EL (cell line): Measurements from ENCODE around the gene NOL12.
"Not testable (repeated sequence)": the region's sequence is repeated elsewhere in the genome, so short reads cannot be mapped to it uniquely, and the experiment has no call there.

Experiments used
- DNase-seq: peaks from one replicate; pipeline ENCODE4 v3.0.0-alpha.2; 2016

NOL12 gene

GRCh38 chr22:37686002-37686982 is at the start of gene NOL12:
NOL12 (plus strand) TSS chr22:37686343; CDS start chr22:37686393, 50 bp downstream.
- DNase-seq, result peak; percentile 89

- DNase-seq, result no peak
Observed at GRCh38 chr22:37636949-37637273, 49.2 kb upstream of the NOL12 start.

GRCh38 chr22:37638391-37639069 is 47.6 kb upstream of the NOL12 start:
- no peak for DNase-seq

GRCh38 chr22:37639070-37639760 is 46.9 kb upstream of the NOL12 start, which contains the start of gene SH3BP1:
SH3BP1 (plus strand) TSS chr22:37639669; CDS start chr22:37639788, 119 bp downstream.
- DNase-seq, result peak; percentile 61

- no peak for DNase-seq
Observed at GRCh38 chr22:37639771-37640590, 46.2 kb upstream of the NOL12 start.

GRCh38 chr22:37640591-37641560 is 45.3 kb upstream of the NOL12 start:
- no peak for DNase-seq

- DNase-seq, result no peak
Observed at GRCh38 chr22:37641561-37641949, 44.6 kb upstream of the NOL12 start.

GRCh38 chr22:37643225-37643847 is 42.8 kb upstream of the NOL12 start:
- DNase-seq, result peak; percentile 72

- no peak for DNase-seq
Observed at GRCh38 chr22:37647317-37647716, 38.8 kb upstream of the NOL12 start.

GRCh38 chr22:37647928-37648327 is 38.2 kb upstream of the NOL12 start:
- DNase-seq, result no peak

- DNase-seq, result no peak
Observed at GRCh38 chr22:37650463-37651136, 35.5 kb upstream of the NOL12 start.

GRCh38 chr22:37654563-37655251 is 31.4 kb upstream of the NOL12 start:
- DNase-seq, result no peak

GRCh38 chr22:37655252-37655563 is 30.9 kb upstream of the NOL12 start:
- DNase-seq, result no peak

- DNase-seq, result not testable (repeated sequence)
Observed at GRCh38 chr22:37656583-37656982, 29.6 kb upstream of the NOL12 start.

- DNase-seq, result peak; percentile 44
Observed at GRCh38 chr22:37657590-37658132, 28.5 kb upstream of the NOL12 start.

- DNase-seq, result peak; percentile 100
Observed at GRCh38 chr22:37658133-37659065, 27.7 kb upstream of the NOL12 start, which contains the start of gene PDXP. PDXP (plus strand) TSS chr22:37658723; CDS start chr22:37658783, 60 bp downstream.

GRCh38 chr22:37659066-37659896 is 26.9 kb upstream of the NOL12 start:
- no peak for DNase-seq
